ENCODE data around the gene MEIS2.

DNA sequence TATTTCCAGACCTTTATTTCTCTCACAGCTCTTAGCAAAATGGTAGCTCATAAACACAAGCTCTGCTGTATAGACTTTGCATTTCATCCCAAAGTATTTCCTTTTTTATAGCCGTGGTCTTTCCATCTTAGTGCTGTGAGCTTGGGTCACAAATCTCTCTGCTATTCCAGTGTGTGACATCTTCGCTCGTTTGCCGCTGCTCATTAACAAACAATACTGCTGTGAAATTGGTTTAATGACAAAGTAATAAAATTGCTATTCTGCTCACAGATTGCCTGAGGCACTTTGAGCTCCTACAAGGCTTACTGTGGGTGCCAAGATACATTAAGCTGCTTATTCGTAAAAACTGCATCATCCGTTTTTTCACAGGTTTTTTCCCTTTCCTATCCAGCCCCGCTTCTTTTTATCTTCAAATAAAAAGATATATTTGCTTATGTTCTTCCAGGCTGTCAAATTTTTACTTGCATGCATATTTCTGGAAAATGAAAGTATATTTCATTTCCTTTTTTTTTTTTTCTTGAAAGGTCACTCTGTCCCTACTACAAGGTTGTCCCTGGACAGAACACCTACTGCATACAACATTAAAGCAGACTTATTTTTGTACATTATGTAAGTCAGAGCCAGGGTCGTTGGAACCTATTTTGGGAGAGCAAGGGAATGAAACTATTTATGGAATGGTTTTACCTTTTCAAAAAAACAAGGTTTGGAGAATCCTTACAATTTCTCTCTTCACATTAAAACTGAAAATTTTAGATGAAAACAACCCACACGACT, 174.5 kb downstream of the MEIS2 start:
- TF ChIP-seq, protein P1, sequence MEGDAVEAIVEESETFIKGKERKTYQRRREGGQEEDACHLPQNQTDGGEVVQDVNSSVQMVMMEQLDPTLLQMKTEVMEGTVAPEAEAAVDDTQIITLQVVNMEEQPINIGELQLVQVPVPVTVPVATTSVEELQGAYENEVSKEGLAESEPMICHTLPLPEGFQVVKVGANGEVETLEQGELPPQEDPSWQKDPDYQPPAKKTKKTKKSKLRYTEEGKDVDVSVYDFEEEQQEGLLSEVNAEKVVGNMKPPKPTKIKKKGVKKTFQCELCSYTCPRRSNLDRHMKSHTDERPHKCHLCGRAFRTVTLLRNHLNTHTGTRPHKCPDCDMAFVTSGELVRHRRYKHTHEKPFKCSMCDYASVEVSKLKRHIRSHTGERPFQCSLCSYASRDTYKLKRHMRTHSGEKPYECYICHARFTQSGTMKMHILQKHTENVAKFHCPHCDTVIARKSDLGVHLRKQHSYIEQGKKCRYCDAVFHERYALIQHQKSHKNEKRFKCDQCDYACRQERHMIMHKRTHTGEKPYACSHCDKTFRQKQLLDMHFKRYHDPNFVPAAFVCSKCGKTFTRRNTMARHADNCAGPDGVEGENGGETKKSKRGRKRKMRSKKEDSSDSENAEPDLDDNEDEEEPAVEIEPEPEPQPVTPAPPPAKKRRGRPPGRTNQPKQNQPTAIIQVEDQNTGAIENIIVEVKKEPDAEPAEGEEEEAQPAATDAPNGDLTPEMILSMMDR (IDR thresholded peaks at IDR 0.05), result no peak
- TF ChIP-seq POLR2A (IDR thresholded peaks at IDR 0.05), result no peak
